Measurements from ENCODE around the gene XIRP2. TPM values are rescaled to one million over a fixed set of nuclear protein-coding genes. Genes with fewer than 3 reads are reported as not detected.

Gene XIRP2
- total RNA-seq, 1 donor from 2014 or later: 0.05 TPM

DNA sequence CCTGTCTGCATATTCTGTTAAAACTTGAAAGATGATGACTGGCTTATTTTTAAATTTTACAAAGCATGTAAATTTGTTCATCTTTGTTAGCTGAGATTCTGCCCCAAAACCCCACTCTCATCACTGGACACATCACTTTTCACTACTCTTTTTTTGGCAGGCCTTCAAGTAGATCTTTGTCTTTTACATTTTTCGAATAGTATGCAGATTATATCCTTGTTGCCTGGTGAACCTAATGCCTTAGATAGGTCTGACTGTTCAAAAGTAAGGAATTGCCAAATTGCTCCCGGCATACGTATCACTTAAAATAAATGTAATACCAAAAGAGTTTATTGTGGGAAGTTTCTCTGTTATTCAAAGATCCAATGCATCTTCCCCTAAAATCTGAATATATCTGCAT, 303.3 kb downstream of the XIRP2 start:
- Mint-ChIP-seq H3K9me3 (no peaks in the 10 kb centered on the region), H3K4me3 (no peak overlapping the region), H3K36me3 (ENCODE audit: low read depth) (no peaks in the 10 kb centered on the region), H3K27ac (ENCODE audit: unreplicated experiment) (no peak overlapping the region), H3K4me1 (no peaks in the 10 kb centered on the region), H3K27me3 (ENCODE audit: low read depth) (no peaks in the 10 kb centered on the region)
- TF ChIP-seq CTCF (conservative IDR thresholded peaks at IDR 0.05): no peak
- no peak for DNase-seq (ENCODE audit: low read depth, low spot score)

DNA sequence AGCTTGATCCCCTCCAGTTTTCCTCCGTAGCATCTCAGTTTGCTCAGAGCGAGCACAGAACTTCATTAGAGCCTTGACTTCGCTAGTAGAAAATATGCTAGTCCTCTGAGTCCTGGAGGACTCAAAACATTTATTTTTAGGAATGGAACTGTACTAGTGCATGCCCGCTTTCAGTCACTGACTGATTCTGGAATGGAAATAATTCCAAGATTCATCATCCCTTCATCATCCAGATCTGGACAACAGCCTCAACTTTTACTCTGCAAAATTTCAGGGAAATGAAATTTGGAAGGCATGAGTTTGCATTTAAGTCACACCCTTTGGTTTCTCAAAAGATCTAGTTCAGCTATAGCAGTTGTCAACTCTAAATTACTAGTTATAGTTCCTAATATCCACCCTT, 304.6 kb downstream of the XIRP2 start:
- Mint-ChIP-seq H3K27me3 (ENCODE audit: low read depth) (no peaks in the 10 kb centered on the region), H3K36me3 (ENCODE audit: low read depth) (no peaks in the 10 kb centered on the region), H3K4me3 (no peak overlapping the region), H3K27ac (ENCODE audit: unreplicated experiment) (no peak overlapping the region), H3K9me3 (no peaks in the 10 kb centered on the region), H3K4me1 (no peaks in the 10 kb centered on the region)
- no peak for TF ChIP-seq CTCF (conservative IDR thresholded peaks at IDR 0.05)
- no peak for DNase-seq (ENCODE audit: low read depth, low spot score)

DNA sequence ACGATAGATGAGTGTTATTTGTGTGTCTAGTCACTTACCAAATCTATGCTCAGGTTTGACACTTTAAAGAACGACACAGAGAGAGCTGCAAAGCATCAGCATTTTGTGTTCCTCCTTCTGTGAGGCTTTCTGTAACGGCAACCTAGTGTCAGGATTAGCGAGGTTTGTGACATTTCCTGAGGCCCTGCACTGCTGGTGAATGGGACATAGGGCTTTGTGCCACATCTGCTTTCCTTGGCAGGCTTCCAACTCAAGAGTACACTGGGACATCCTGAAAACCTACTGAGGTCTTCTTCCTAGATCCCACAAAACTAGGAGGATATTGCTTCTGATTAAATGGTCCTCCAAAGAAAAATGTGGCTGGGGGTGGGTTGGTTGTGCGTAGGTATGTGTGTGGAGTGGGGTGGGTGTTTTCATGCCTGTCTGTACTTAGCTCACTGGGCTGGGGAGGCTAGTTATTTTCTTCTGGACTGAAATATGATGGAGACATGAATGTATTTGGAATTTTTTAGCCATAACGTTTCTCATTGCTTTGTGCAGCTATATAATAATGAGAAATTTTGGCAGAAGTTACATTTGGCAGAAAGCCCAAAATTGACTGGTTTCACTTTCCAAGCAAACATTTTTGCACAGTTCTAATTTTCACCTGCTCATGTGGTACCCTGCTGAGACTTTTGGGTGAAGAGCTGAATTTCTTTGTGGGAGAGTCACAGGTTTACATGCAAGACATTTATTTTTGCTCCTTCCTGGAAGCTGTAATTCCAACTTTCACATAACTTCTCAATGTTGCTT, 308.4 kb downstream of the XIRP2 start:
- Mint-ChIP-seq H3K27me3 (ENCODE audit: low read depth) (no peaks in the 10 kb centered on the region), H3K4me1 (peaks cover 5% of the 10 kb centered on the region), H3K27ac (ENCODE audit: unreplicated experiment) (no peak overlapping the region), H3K36me3 (ENCODE audit: low read depth) (no peaks in the 10 kb centered on the region), H3K4me3 (no peak overlapping the region), H3K9me3 (no peaks in the 10 kb centered on the region)
- TF ChIP-seq CTCF (conservative IDR thresholded peaks at IDR 0.05): no peak
- no peak for DNase-seq (ENCODE audit: low read depth, low spot score)

DNA sequence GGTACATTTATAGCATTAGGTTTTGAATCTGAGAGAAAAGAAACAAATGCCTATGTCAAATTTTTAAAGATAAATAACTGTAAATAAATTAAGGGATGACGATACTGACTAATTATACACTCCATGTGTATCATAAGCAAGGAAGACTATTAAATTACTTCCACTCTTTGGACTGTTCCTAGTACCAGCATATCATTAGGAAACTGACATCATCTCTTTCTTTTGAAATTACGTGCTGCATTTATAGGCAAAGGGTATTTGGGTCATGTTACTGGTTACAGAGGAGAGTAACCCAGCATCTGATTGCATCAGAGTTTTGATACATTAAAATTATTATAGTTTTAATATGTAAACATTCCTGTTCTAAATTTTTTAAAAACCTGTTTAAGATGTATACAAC, 309.7 kb downstream of the XIRP2 start:
- DNase-seq (ENCODE audit: low read depth, low spot score): no peak
- no peak for TF ChIP-seq CTCF (conservative IDR thresholded peaks at IDR 0.05)
- H3K9me3 Mint-ChIP-seq: no peaks in the 10 kb centered on the region
- no peaks in the 10 kb centered on the region for H3K27me3 Mint-ChIP-seq (ENCODE audit: low read depth)
- peaks cover 5% of the 10 kb centered on the region for H3K4me1 Mint-ChIP-seq
- H3K36me3 Mint-ChIP-seq (ENCODE audit: low read depth): no peaks in the 10 kb centered on the region
- no peak overlapping the region for H3K4me3 Mint-ChIP-seq
- H3K27ac Mint-ChIP-seq (ENCODE audit: unreplicated experiment): no peak overlapping the region

GRCh38 chr2:167198576-167198975, 310.3 kb downstream of the XIRP2 start:
- no peak for TF ChIP-seq CTCF (conservative IDR thresholded peaks at IDR 0.05)
- H3K9me3 Mint-ChIP-seq: no peaks in the 10 kb centered on the region
- peaks cover 5% of the 10 kb centered on the region for H3K4me1 Mint-ChIP-seq
- no peak for DNase-seq (ENCODE audit: low read depth, low spot score)
- H3K27ac Mint-ChIP-seq (ENCODE audit: unreplicated experiment): no peak overlapping the region
- no peak overlapping the region for H3K4me3 Mint-ChIP-seq
- no peaks in the 10 kb centered on the region for H3K27me3 Mint-ChIP-seq (ENCODE audit: low read depth)
- no peaks in the 10 kb centered on the region for H3K36me3 Mint-ChIP-seq (ENCODE audit: low read depth)

Data from neural crest cell (in vitro differentiated cells).